K562 (cell line): ENCODE measurements around the gene NR3C1. TPM values are rescaled to one million over a fixed set of nuclear protein-coding genes. Genes with fewer than 3 reads are reported as not detected.
A peak's percentile ranks its signal among the peaks of the same experiment; 100 is the strongest.

Experiments
- CCAR2 ChIP-seq: fragments of 200-400 bp; formaldehyde crosslinking; IDR thresholded peaks from 2 replicates; pipeline ENCODE4 v1.6.1; 2017; ENCODE audit warnings: mild to moderate bottlenecking, low read depth, low read length
- ERF ChIP-seq: fragments of 450-650 bp; formaldehyde crosslinking; IDR thresholded peaks from 2 replicates; pipeline ENCODE4 v1.4.0; 2020; ENCODE audit warnings: mild to moderate bottlenecking, mixed read lengths
- GABPB2 ChIP-seq: fragments of 250-450 bp; sonication (Bioruptor Pico); conservative IDR thresholded peaks from 2 replicates; pipeline ENCODE4 v1.5.1; 2021; ENCODE audit warnings: mild to moderate bottlenecking
- HNRNPUL1 ChIP-seq: fragments of 200-400 bp; formaldehyde crosslinking; IDR thresholded peaks from 2 replicates; pipeline ENCODE4 v1.6.1; 2017; ENCODE audit warnings: low read length
- JUN ChIP-seq, 2 experiments: sonication (generic) in 1 of 2; formaldehyde crosslinking in 1 of 2; IDR thresholded peaks; 2 replicates each; pipeline versions ENCODE4 v1.6.1 to v1.8.0; 2012 to 2022; ENCODE audit warnings: borderline replicate concordance in 2 of 2, mild to moderate bottlenecking in 2 of 2, improper control_type of control experiment in 1 of 2, low read depth in 1 of 2, low read length in 1 of 2, missing genetic modification reagents in 1 of 2
- MCM2 ChIP-seq: fragments of 450-650 bp; IDR thresholded peaks from 2 replicates; pipeline ENCODE4 v1.6.1; 2017; ENCODE audit warnings: low read depth, mild to moderate bottlenecking
- MEIS2 ChIP-seq: fragments of 450-650 bp; IDR thresholded peaks from 2 replicates; pipeline ENCODE4 v1.6.1; 2014; ENCODE audit warnings: mild to moderate bottlenecking; ENCODE audit not compliant: partially characterized antibody
- MYBL2 ChIP-seq, 2 experiments: fragments of 450-650 bp in 1 of 2; sonication (generic) in 1 of 2; formaldehyde crosslinking in 1 of 2; IDR thresholded peaks; 2 replicates each; pipeline versions ENCODE4 v1.6.1 to v1.8.1; 2017 to 2022; ENCODE audit warnings: borderline replicate concordance in 1 of 2, inconsistent platforms in 1 of 2, low read depth in 1 of 2, mild to moderate bottlenecking in 1 of 2, missing genetic modification reagents in 1 of 2, moderate library complexity in 1 of 2
- PHF8 ChIP-seq: fragments of 200-600 bp; sonication (generic); IDR thresholded peaks from 2 replicates; pipeline ENCODE4 v1.6.1; 2012; ENCODE audit warnings: mixed run types, mild to moderate bottlenecking, inconsistent platforms, low read length, moderate library complexity, borderline replicate concordance
- SMARCC2 ChIP-seq: fragments of 450-650 bp; IDR thresholded peaks from 2 replicates; pipeline ENCODE4 v1.6.1; 2017; ENCODE audit warnings: antibody characterized with exemption, moderate library complexity, mild to moderate bottlenecking, low read depth
- SREBF2 ChIP-seq: sonication (generic); formaldehyde crosslinking; IDR thresholded peaks from 2 replicates; pipeline ENCODE4 v1.4.0; 2020; ENCODE audit warnings: mild to moderate bottlenecking, missing genetic modification reagents
- SRSF3 ChIP-seq: fragments of 200-400 bp; formaldehyde crosslinking; IDR thresholded peaks from 2 replicates; pipeline ENCODE4 v1.6.1; 2016; ENCODE audit warnings: mild to moderate bottlenecking, low read length, moderate library complexity; ENCODE audit not compliant: insufficient read depth
- TARDBP ChIP-seq: fragments of 450-650 bp; IDR thresholded peaks from 2 replicates; pipeline ENCODE4 v1.6.1; 2016
- TCF15 ChIP-seq: fragments of 250-450 bp; sonication (Bioruptor Pico); IDR thresholded peaks from 2 replicates; pipeline ENCODE4 v1.8.0; 2022; ENCODE audit warnings: moderate library complexity, mild to moderate bottlenecking, inconsistent platforms
- WHSC1 ChIP-seq: IDR thresholded peaks from one replicate; pipeline ENCODE4 v1.6.1; 2012; ENCODE audit warnings: low read length, control low read depth, inconsistent platforms
- YY1 ChIP-seq, 3 experiments: IDR thresholded peaks; 2 replicates each; pipeline ENCODE4 v1.6.1; 2011; ENCODE audit warnings: low read length in 2 of 3, mild to moderate bottlenecking in 2 of 3, moderate library complexity in 2 of 3, borderline replicate concordance in 1 of 3, control low read depth in 1 of 3, low read depth in 1 of 3; ENCODE audit not compliant: insufficient read depth in 3 of 3, insufficient replicate concordance in 2 of 3, control insufficient read depth in 1 of 3, insufficient read length in 1 of 3; ENCODE audit errors: extremely low read depth in 1 of 3
- ZNF140 ChIP-seq: fragments of 250-450 bp; sonication (Bioruptor Pico); IDR thresholded peaks from 2 replicates; pipeline ENCODE4 v1.8.0; 2021; ENCODE audit warnings: moderate library complexity, mild to moderate bottlenecking, inconsistent platforms
- ZNF589 ChIP-seq: fragments of 200-800 bp; sonication (Bioruptor generic); IDR thresholded peaks from 2 replicates; pipeline ENCODE4 v1.6.1; 2016; ENCODE audit warnings: low read depth, missing genetic modification characterization, missing compliant biosample characterization
- polyA plus RNA-seq, 8 experiments: library from polyadenylated mRNA; depleted of rRNA in 4 of 8; stranded (reverse) in 5 of 8; unstranded in 3 of 8; fragments of >200 nt; fragmentation: Nextera tagmentation in 2 of 8; fragmentation: Illumina TruSeq in 1 of 8; extraction: Ambion mirVana in 2 of 8; extraction: Trizol in 1 of 8; gene quantifications; 2 replicates each; pipeline versions ENCODE4 v1.2.1 to v1.2.3, GENCODE V29; 2011 to 2014; ENCODE audit warnings: inconsistent platforms in 1 of 8, missing spikeins in 1 of 8
- total RNA-seq, 7 experiments: library from RNA; depleted of rRNA in 6 of 7; stranded (reverse); fragments of >200 nt in 6 of 7; fragmentation: Illumina TruSeq in 2 of 7; extraction: Trizol in 2 of 7; gene quantifications; 2 replicates each; pipeline versions ENCODE4 v1.2.1 to v1.2.3, GENCODE V29; 2011 to 2021; ENCODE audit warnings: low replicate concordance in 1 of 7
- TF ChIP-seq, protein P1 (sequence below): fragments of 250-450 bp; sonication (Bioruptor Pico); IDR thresholded peaks from 2 replicates; pipeline ENCODE4 v1.4.0; 2020
- TF ChIP-seq, protein P2 (sequence below): fragments of 250-450 bp; sonication (Bioruptor Pico); IDR thresholded peaks from 2 replicates; pipeline ENCODE4 v1.6.1; 2021; ENCODE audit warnings: mild to moderate bottlenecking
- TF ChIP-seq, protein P3 (sequence below): fragments of 250-450 bp; sonication (Bioruptor Pico); IDR thresholded peaks from 2 replicates; pipeline ENCODE4 v1.8.0; 2021; ENCODE audit warnings: mild to moderate bottlenecking, moderate library complexity
- TF ChIP-seq, protein P4 (sequence below): fragments of 450-650 bp; formaldehyde crosslinking; IDR thresholded peaks from 2 replicates; pipeline ENCODE4 v1.4.0; 2022; ENCODE audit warnings: missing genetic modification characterization

The NR3C1 gene
- total and polyA plus RNA-seq, 9 of the 15 experiments (the other 6 are each of a cell fraction or from before 2014, with no cell fraction given), result 8.2 to 36.0 (median 15.0) TPM

DNA sequence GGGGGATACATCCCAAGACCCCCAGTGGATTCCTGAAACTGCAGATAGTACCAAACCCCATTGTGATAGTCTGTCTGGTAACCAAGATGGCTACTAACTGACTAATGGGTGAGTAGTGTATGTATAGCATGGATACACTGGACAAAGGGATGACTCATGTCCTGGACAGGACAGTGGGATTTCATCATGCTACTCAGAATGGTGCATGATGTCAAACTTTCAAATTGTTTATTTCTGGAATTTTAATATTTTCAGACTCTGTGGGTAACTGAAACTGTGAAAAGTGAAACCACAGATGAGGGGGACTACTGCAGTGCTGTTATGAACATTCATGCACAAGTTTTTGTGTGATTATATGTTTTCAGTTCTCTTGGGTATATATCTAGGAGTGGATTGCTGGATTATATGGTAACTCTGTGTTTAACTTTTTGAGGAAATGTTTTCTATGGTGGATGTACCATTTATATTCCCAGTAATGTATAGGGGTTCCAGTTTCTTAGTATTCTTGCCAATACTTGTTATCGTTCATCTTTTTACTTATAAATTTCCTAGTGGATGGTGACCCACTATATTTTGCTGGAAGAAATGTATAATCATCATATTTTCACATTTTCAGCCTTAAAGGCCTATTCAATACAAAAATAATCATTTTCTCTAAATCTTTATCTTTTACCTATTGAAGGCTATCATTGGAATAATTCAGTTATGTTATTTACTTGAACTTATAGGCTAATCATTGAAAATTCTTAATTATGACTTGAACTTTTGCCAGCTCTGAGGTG is 140.9 kb downstream of the NR3C1 start (continued):
- TF ChIP-seq HNRNPUL1 (no peak), CCAR2 (no peak), GABPB2 (CRISPR knock-in tag) (no peak), ZNF140 (no peak), MEIS2 (no peak), SRSF3 (no peak), ERF (no peak), TCF15 (CRISPR knock-in tag) (no peak), SMARCC2 (peak; percentile 36; the same call in 1 of the 2 replicates), MCM2 (no peak), WHSC1 (no peak), YY1 (IDR thresholded peaks at IDR 0.05; ENCODE audit: borderline replicate concordance in 1 of 3, control insufficient read depth in 1 of 3, extremely low read depth in 1 of 3, insufficient read depth in 3 of 3, insufficient read length in 1 of 3, insufficient replicate concordance in 2 of 3, low read depth in 1 of 3, low read length in 2 of 3) (peak in 1 of 3 experiments; percentile 59), ZNF589 (CRISPR knock-in tag) (peak; percentile 80), TARDBP (no peak), MYBL2 (IDR thresholded peaks at IDR 0.05; ENCODE audit: low read depth) (no peak), MYBL2 (CRISPR knock-in tag; IDR thresholded peaks at IDR 0.05; ENCODE audit: borderline replicate concordance) (no peak), SREBF2 (CRISPR knock-in tag) (no peak), PHF8 (no peak), JUN (IDR thresholded peaks at IDR 0.05; ENCODE audit: borderline replicate concordance, low read depth, low read length) (peak; percentile 94), JUN (CRISPR knock-in tag; IDR thresholded peaks at IDR 0.05; ENCODE audit: borderline replicate concordance) (peak; percentile 72; the same call in 1 of the 2 replicates)
- TF ChIP-seq, protein P1, sequence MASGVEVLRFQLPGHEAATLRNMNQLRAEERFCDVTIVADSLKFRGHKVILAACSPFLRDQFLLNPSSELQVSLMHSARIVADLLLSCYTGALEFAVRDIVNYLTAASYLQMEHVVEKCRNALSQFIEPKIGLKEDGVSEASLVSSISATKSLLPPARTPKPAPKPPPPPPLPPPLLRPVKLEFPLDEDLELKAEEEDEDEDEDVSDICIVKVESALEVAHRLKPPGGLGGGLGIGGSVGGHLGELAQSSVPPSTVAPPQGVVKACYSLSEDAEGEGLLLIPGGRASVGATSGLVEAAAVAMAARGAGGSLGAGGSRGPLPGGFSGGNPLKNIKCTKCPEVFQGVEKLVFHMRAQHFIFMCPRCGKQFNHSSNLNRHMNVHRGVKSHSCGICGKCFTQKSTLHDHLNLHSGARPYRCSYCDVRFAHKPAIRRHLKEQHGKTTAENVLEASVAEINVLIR (CRISPR knock-in tag), result 0 out of 2 replicates have a peak, but pooled peaks have one; percentile 30
- TF ChIP-seq, protein P2, sequence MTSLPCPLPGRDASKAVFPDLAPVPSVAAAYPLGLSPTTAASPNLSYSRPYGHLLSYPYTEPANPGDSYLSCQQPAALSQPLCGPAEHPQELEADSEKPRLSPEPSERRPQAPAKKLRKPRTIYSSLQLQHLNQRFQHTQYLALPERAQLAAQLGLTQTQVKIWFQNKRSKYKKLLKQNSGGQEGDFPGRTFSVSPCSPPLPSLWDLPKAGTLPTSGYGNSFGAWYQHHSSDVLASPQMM (CRISPR knock-in tag), result no peak
- TF ChIP-seq, protein P3, sequence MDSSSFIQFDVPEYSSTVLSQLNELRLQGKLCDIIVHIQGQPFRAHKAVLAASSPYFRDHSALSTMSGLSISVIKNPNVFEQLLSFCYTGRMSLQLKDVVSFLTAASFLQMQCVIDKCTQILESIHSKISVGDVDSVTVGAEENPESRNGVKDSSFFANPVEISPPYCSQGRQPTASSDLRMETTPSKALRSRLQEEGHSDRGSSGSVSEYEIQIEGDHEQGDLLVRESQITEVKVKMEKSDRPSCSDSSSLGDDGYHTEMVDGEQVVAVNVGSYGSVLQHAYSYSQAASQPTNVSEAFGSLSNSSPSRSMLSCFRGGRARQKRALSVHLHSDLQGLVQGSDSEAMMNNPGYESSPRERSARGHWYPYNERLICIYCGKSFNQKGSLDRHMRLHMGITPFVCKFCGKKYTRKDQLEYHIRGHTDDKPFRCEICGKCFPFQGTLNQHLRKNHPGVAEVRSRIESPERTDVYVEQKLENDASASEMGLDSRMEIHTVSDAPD, result no peak
- TF ChIP-seq, protein P4, sequence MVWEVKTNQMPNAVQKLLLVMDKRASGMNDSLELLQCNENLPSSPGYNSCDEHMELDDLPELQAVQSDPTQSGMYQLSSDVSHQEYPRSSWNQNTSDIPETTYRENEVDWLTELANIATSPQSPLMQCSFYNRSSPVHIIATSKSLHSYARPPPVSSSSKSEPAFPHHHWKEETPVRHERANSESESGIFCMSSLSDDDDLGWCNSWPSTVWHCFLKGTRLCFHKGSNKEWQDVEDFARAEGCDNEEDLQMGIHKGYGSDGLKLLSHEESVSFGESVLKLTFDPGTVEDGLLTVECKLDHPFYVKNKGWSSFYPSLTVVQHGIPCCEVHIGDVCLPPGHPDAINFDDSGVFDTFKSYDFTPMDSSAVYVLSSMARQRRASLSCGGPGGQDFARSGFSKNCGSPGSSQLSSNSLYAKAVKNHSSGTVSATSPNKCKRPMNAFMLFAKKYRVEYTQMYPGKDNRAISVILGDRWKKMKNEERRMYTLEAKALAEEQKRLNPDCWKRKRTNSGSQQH (CRISPR knock-in tag), result no peak
